GM23338 (cell line): ENCODE measurements around the gene BBS10. TPM values are rescaled to one million over a fixed set of nuclear protein-coding genes. Genes with fewer than 3 reads are reported as not detected.
A peak's percentile ranks its signal among the peaks of the same experiment; 100 is the strongest.
"Not testable (repeated sequence)": the region's sequence is repeated elsewhere in the genome, so short reads cannot be mapped to it uniquely, and the experiment has no call there.

ENCODE experiments used
- ATAC-seq: fragments of 200-7000 bp; cut with Tn5 transposase; 3 replicates; pipeline ENCODE4 v1.9.1; 2020
- DNase-seq: peaks from one replicate; pipeline ENCODE4 v3.0.0-alpha.2; 2015; ENCODE audit warnings: low spot score
- H2AFZ ChIP-seq: fragments of 200-600 bp; sonication (generic); 2 replicates; pipeline ENCODE4 v1.8.0; 2016; ENCODE audit warnings: antibody characterized with exemption, mild to moderate bottlenecking, moderate library complexity
- H3F3A ChIP-seq: fragments of 200-600 bp; sonication (generic); replicated peaks from 2 replicates; pipeline ENCODE4 v1.8.0; 2017; ENCODE audit warnings: antibody characterized with exemption, mixed run types, low read depth
- H3K27ac ChIP-seq: fragments of 200-600 bp; sonication (generic); 2 replicates; pipeline ENCODE4 v1.6.1; 2016; ENCODE audit warnings: low read depth
- H3K27me3 ChIP-seq: fragments of 200-600 bp; sonication (generic); 2 replicates; pipeline ENCODE4 v1.8.0; 2016; ENCODE audit warnings: mild to moderate bottlenecking, mixed run types, moderate library complexity; ENCODE audit not compliant: insufficient read depth
- H3K36me3 ChIP-seq: fragments of 200-600 bp; sonication (generic); 2 replicates; pipeline ENCODE4 v1.8.0; 2016; ENCODE audit warnings: mild to moderate bottlenecking; ENCODE audit not compliant: insufficient read depth
- H3K4me1 ChIP-seq: fragments of 200-600 bp; sonication (generic); 2 replicates; pipeline ENCODE4 v1.8.0; 2016; ENCODE audit warnings: mild to moderate bottlenecking, moderate library complexity; ENCODE audit not compliant: insufficient read depth
- H3K4me2 ChIP-seq: fragments of 200-600 bp; sonication (generic); 2 replicates; pipeline ENCODE4 v1.7.1; 2017; ENCODE audit warnings: mixed run types
- H3K4me3 ChIP-seq: fragments of 200-600 bp; sonication (generic); 2 replicates; pipeline ENCODE4 v1.6.1; 2016; ENCODE audit warnings: mixed run types
- H3K79me2 ChIP-seq: fragments of 200-600 bp; sonication (generic); replicated peaks from 2 replicates; pipeline ENCODE4 v1.8.0; 2017; ENCODE audit warnings: mild to moderate bottlenecking; ENCODE audit not compliant: insufficient read depth
- H3K9me2 ChIP-seq: fragments of 200-600 bp; sonication (generic); 2 replicates; pipeline ENCODE4 v1.8.0; 2017; ENCODE audit not compliant: insufficient read depth
- H4K20me1 ChIP-seq: fragments of 200-600 bp; sonication (generic); replicated peaks from 2 replicates; pipeline ENCODE4 v1.8.0; 2017; ENCODE audit warnings: mild to moderate bottlenecking; ENCODE audit not compliant: insufficient read depth
- H3K27ac Mint-ChIP-seq: 2 replicates; pipeline ENCODE4 v1.8.0; 2020; ENCODE audit warnings: inconsistent platforms, mild to moderate bottlenecking, moderate library complexity, mixed read lengths
- H3K27me3 Mint-ChIP-seq: 3 replicates; pipeline ENCODE4 v1.8.0; 2022; ENCODE audit warnings: low read depth, mild to moderate bottlenecking, moderate library complexity, mixed read lengths, inconsistent platforms; ENCODE audit not compliant: insufficient read depth, poor library complexity
- H3K36me3 Mint-ChIP-seq: 3 replicates; pipeline ENCODE4 v1.8.0; 2021; ENCODE audit warnings: low read depth, mild to moderate bottlenecking, inconsistent platforms, moderate library complexity, mixed read lengths
- H3K4me1 Mint-ChIP-seq: 3 replicates; pipeline ENCODE4 v1.8.0; 2020; ENCODE audit warnings: mild to moderate bottlenecking, inconsistent platforms, mixed read lengths
- H3K4me3 Mint-ChIP-seq: 3 replicates; pipeline ENCODE4 v1.8.0; 2021; ENCODE audit warnings: moderate library complexity, mild to moderate bottlenecking, inconsistent platforms, mixed read lengths
- H3K9me3 Mint-ChIP-seq: 3 replicates; pipeline ENCODE4 v1.8.0; 2020; ENCODE audit warnings: moderate library complexity, mild to moderate bottlenecking, inconsistent platforms, mixed read lengths
- EZH2 ChIP-seq: fragments of 200-600 bp; sonication (generic); IDR thresholded peaks from one replicate; pipeline ENCODE4 v1.8.0; 2017; ENCODE audit warnings: antibody characterized with exemption, mild to moderate bottlenecking, low read depth; ENCODE audit not compliant: unreplicated experiment
- EZH2phosphoT487 ChIP-seq: fragments of 200-600 bp; sonication (generic); IDR thresholded peaks from one replicate; pipeline ENCODE4 v1.8.1; 2018; ENCODE audit warnings: antibody characterized with exemption; ENCODE audit not compliant: unreplicated experiment
- STAT1 ChIP-seq: IDR thresholded peaks from one replicate; pipeline ENCODE4 v1.6.1; 2016; ENCODE audit warnings: antibody characterized with exemption; ENCODE audit not compliant: unreplicated experiment
- polyA plus RNA-seq: library from polyadenylated mRNA; unstranded; fragments of >200 nt; fragmentation: Nextera tagmentation; extraction: Ambion mirVana; gene quantifications from 2 replicates; pipeline ENCODE4 v1.2.1, GENCODE V29; 2016
- total RNA-seq: library from RNA; depleted of rRNA; stranded (reverse); fragments of >200 nt; shearing (Covaris generic); gene quantifications from 2 replicates; pipeline ENCODE4 v1.2.3, GENCODE V29; 2014
- TF ChIP-seq, protein P1 (sequence below): IDR thresholded peaks from one replicate; pipeline ENCODE4 v1.6.1; 2018; ENCODE audit warnings: antibody characterized with exemption; ENCODE audit not compliant: unreplicated experiment

BBS10 gene
- total and polyA plus RNA-seq, 2 experiments from 2014 or later, result 5.2 to 12.8 TPM

DNA sequence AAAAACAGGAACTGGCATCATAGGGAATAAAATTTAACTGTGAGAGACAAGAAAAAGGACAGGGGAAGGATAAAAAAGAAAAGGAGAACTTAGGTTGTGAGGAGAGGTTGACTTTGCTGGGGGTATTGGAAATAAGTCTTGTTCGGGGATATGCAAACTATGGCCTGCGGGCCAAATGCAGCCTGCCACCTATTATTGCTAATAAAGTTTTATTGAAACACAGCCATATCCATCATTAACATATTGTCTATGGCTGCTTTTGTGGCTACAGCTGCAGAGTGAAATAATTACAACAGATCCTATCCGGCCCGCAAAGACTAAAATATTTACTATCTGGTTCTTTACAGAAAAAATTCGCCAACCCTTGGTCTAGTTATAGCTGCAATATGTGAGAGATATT lies 18.6 kb downstream of the BBS10 start:
- Histone ChIP-seq H3K4me1 (no peaks in the 10 kb centered on the region), H3K27me3 (no peaks in the 10 kb centered on the region), H3K36me3 (no peaks in the 10 kb centered on the region; the same call in 1 of the 2 replicates), H3K4me3 (no peak overlapping the region), H3K9me2 (0 out of 2 replicates have a peak, but pooled peaks cover 3% of the 10 kb centered on the region), H2AFZ (no peak overlapping the region), H3F3A (no peaks in the 10 kb centered on the region), H4K20me1 (no peaks in the 10 kb centered on the region), H3K79me2 (no peaks in the 10 kb centered on the region), H3K27ac (no peak overlapping the region), H3K4me2 (no peak overlapping the region)
- H3K9me3 Mint-ChIP-seq, result peaks cover 27% of the 10 kb centered on the region
- H3K4me3 Mint-ChIP-seq, result no peak overlapping the region
- no peak overlapping the region for H3K27ac Mint-ChIP-seq
- no peak for ATAC-seq
- H3K27me3 Mint-ChIP-seq, result peaks cover 8% of the 10 kb centered on the region
- DNase-seq, result no peak
- H3K4me1 Mint-ChIP-seq, result no peaks in the 10 kb centered on the region
- peaks cover 7% of the 10 kb centered on the region; the same call in 2 of the 3 replicates for H3K36me3 Mint-ChIP-seq
- TF ChIP-seq EZH2phosphoT487, result no peak
- no peak for TF ChIP-seq STAT1
- TF ChIP-seq, protein P1, sequence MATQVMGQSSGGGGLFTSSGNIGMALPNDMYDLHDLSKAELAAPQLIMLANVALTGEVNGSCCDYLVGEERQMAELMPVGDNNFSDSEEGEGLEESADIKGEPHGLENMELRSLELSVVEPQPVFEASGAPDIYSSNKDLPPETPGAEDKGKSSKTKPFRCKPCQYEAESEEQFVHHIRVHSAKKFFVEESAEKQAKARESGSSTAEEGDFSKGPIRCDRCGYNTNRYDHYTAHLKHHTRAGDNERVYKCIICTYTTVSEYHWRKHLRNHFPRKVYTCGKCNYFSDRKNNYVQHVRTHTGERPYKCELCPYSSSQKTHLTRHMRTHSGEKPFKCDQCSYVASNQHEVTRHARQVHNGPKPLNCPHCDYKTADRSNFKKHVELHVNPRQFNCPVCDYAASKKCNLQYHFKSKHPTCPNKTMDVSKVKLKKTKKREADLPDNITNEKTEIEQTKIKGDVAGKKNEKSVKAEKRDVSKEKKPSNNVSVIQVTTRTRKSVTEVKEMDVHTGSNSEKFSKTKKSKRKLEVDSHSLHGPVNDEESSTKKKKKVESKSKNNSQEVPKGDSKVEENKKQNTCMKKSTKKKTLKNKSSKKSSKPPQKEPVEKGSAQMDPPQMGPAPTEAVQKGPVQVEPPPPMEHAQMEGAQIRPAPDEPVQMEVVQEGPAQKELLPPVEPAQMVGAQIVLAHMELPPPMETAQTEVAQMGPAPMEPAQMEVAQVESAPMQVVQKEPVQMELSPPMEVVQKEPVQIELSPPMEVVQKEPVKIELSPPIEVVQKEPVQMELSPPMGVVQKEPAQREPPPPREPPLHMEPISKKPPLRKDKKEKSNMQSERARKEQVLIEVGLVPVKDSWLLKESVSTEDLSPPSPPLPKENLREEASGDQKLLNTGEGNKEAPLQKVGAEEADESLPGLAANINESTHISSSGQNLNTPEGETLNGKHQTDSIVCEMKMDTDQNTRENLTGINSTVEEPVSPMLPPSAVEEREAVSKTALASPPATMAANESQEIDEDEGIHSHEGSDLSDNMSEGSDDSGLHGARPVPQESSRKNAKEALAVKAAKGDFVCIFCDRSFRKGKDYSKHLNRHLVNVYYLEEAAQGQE, result no peak

DNA sequence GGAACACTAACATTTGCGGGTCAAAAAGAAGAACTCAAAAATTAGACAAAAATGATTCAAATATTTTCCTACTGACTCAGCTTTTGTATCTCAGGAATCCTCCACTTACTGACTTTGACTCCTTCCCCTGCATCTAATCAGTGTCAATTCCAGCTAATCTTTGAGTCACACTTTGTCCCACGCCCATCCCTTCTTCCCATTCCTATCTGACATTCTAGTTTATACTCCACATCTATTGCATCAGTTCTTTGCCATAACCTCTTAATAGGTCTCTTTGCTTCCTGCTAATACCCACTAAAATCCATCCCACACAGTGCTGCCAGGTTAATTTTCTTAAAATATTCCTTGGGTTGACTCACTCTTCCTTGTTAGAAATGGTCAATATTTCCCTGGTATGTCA lies 19.1 kb downstream of the BBS10 start:
- no peak for TF ChIP-seq EZH2
- H3K27ac ChIP-seq, result no peak overlapping the region
- H3K4me3 ChIP-seq, result no peak overlapping the region
- H3F3A ChIP-seq, result no peaks in the 10 kb centered on the region
- H3K36me3 Mint-ChIP-seq, result peaks cover 7% of the 10 kb centered on the region; the same call in 2 of the 3 replicates
- no peak overlapping the region for H2AFZ ChIP-seq
- no peaks in the 10 kb centered on the region for H3K27me3 ChIP-seq
- H4K20me1 ChIP-seq, result no peaks in the 10 kb centered on the region
- H3K27ac Mint-ChIP-seq, result no peak overlapping the region
- no peaks in the 10 kb centered on the region for H3K79me2 ChIP-seq
- no peaks in the 10 kb centered on the region for H3K4me1 ChIP-seq
- H3K4me2 ChIP-seq, result no peak overlapping the region
- H3K4me1 Mint-ChIP-seq, result no peaks in the 10 kb centered on the region
- no peak overlapping the region for H3K4me3 Mint-ChIP-seq
- peaks cover 27% of the 10 kb centered on the region for H3K9me3 Mint-ChIP-seq
- no peaks in the 10 kb centered on the region; the same call in 1 of the 2 replicates for H3K36me3 ChIP-seq
- ATAC-seq (no peak), DNase-seq (no peak)
- 0 out of 2 replicates have a peak, but pooled peaks cover 3% of the 10 kb centered on the region for H3K9me2 ChIP-seq
- H3K27me3 Mint-ChIP-seq, result peaks cover 8% of the 10 kb centered on the region

DNA sequence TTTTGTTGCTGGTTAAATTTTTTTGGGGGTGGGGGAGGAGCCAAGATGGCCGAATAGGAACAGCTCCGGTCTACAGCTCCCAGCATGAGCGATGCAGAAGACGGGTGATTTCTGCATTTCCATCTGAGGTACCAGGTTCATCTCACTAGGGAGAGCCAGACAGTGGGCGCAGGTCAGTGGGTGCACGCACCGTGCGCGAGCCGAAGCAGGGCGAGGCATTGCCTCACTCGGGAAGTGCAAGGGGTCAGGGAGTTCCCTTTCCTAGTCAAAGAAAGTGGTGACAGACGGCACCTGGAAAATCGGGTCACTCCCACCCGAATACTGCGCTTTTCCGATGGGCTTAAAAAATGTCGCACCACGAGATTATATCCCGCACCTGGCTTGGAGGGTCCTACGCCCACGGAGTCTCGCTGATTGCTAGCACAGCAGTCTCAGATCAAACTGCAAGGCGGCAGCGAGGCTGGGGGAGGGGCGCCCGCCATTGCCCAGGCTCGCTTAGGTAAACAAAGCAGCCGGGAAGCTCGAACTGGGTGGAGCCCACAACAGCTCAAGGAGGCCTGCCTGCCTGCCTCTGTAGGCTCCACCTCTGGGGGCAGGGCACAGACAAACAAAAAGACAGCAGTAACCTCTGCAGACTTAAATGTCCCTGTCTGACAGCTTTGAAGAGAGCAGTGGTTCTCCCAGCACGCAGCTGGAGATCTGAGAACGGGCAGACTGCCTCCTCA lies 28.5 kb downstream of the BBS10 start:
- Histone ChIP-seq H3K4me3 (peak overlapping the region; percentile 47; the same call in 1 of the 2 replicates), H3K4me2 (peak overlapping the region; percentile 55), H2AFZ (peak overlapping the region; percentile 80; the same call in 1 of the 2 replicates)
- H3K27ac ChIP-seq, H4K20me1 ChIP-seq, H3K36me3 Mint-ChIP-seq, H3K79me2 ChIP-seq, H3K36me3 ChIP-seq, H3K4me1 Mint-ChIP-seq, H3K4me1 ChIP-seq, H3K27me3 Mint-ChIP-seq, H3K9me2 ChIP-seq, ATAC-seq, H3K27me3 ChIP-seq, H3F3A ChIP-seq, DNase-seq: not testable (repeated sequence)
- Mint-ChIP-seq H3K4me3 (peak overlapping the region; percentile 69), H3K27ac (peak overlapping the region; percentile 71), H3K9me3 (peaks cover 17% of the 10 kb centered on the region; the same call in 2 of the 3 replicates)
